ENCODE results near the gene HMGCL. TPM values are rescaled to one million over a fixed set of nuclear protein-coding genes. Genes with fewer than 3 reads are reported as not detected.

The HMGCL gene
- total and polyA plus RNA-seq, 2 of the 13 experiments (the other 11 are each of a cell fraction or from before 2014, with no cell fraction given): 21.3 to 41.4 TPM

- TF ChIP-seq TBX2 (CRISPR knock-in tag; IDR thresholded peaks at IDR 0.05; ENCODE audit: borderline replicate concordance) (no peak), JUND (CRISPR knock-in tag; IDR thresholded peaks at IDR 0.05) (no peak), ZNF3 (CRISPR knock-in tag; IDR thresholded peaks at IDR 0.05) (no peak), ZFP62 (CRISPR knock-in tag; IDR thresholded peaks at IDR 0.05) (no peak), PTBP1 (IDR thresholded peaks at IDR 0.05; ENCODE audit: low read depth, low read length, poor library complexity, severe bottlenecking) (no peak), PRMT3 (CRISPR knock-in tag; IDR thresholded peaks at IDR 0.05; ENCODE audit: borderline replicate concordance, low read depth) (no peak), ASH2L (IDR thresholded peaks at IDR 0.05; ENCODE audit: insufficient read length, low read depth, low read length) (no peak)
- TF ChIP-seq, protein P1, sequence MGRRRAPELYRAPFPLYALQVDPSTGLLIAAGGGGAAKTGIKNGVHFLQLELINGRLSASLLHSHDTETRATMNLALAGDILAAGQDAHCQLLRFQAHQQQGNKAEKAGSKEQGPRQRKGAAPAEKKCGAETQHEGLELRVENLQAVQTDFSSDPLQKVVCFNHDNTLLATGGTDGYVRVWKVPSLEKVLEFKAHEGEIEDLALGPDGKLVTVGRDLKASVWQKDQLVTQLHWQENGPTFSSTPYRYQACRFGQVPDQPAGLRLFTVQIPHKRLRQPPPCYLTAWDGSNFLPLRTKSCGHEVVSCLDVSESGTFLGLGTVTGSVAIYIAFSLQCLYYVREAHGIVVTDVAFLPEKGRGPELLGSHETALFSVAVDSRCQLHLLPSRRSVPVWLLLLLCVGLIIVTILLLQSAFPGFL (CRISPR knock-in tag; IDR thresholded peaks at IDR 0.05): no peak
These were observed 42.3 kb upstream of the HMGCL start (continued) for GRCh38 chr1:23867542-23867894.

DNA sequence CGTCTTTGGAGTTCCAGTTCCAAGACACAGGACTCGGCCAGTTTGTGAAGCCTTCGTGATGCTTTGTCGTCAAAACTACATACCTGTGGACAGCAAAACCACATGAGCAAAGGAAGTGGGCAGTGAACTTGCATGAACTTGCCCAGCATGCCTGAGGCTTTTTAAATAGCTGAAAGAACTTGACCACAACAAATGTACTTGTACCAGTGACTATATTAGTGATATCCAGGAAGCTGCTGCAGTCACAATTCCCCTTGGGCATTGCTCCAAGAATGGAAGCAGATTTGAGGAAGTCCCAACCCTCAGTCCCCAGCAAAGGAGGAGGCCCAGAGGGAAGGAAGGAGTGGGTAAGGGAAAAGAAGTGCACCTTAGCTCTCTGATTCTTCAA is 40.3 kb upstream of the HMGCL start:
- WGBS (ENCODE audit: low lambda C conversion rate): 97% methylated on average over 4 of the region's 4 CpGs
- H3K4me3 ChIP-seq (replicated peaks in 1 of 3; ENCODE audit: insufficient read depth in 1 of 3, low read depth in 2 of 3, low read length in 3 of 3): no peak overlapping the region
- ATAC-seq (no peak), DNase-seq (ENCODE audit: low spot score) (no peak), FAIRE-seq (no peak)
- peaks cover 3 to 11% of the 10 kb centered on the region in 2 experiments; a peak in 2 of 5 replicates for H3K36me3 ChIP-seq (replicated peaks in 1 of 2; ENCODE audit: control insufficient read depth in 1 of 2, insufficient read depth in 2 of 2, low read length in 2 of 2)
- no TSS peak for BruUV-seq (replicated peaks)
- no peak overlapping the region for H2AFZ ChIP-seq (ENCODE audit: low read length)
- no peaks in the 10 kb centered on the region; a peak in 2 of 5 replicates for H3K27me3 ChIP-seq (ENCODE audit: control insufficient read depth in 1 of 2, insufficient read depth in 2 of 2, low read length in 2 of 2)
- intact Hi-C loops (cut with micrococcal nuclease; ENCODE audit: unreplicated experiment) (loop anchor here (5.0 to 10.0 kb wide), 2 partner anchors 63 to 91 kb away; partner anchors contain the start of genes GALE and PITHD1), in situ Hi-C loops (cut with HindIII; ENCODE audit: extremely low pct_ligation_motif_present, low pct_unique_long_range_greater_than_20kb) (loop anchor here (5.0 kb wide), 1 partner anchor 58 kb away; no protein-coding TSS in a partner anchor)
- no peak overlapping the region for H3K9ac ChIP-seq (ENCODE audit: insufficient read depth, low read depth, low read length)
- no peak overlapping the region for H3K4me2 ChIP-seq (ENCODE audit: low read depth, low read length)
- H4K20me1 ChIP-seq (ENCODE audit: insufficient read depth, low read length): no peaks in the 10 kb centered on the region
- no peaks in the 10 kb centered on the region for H3K9me3 ChIP-seq (ENCODE audit: low read length)
- POLR2A ChIA-PET: no interaction called here
- peaks cover 3% of the 10 kb centered on the region for H3K79me2 ChIP-seq (ENCODE audit: insufficient read depth, low read length)
- H3K4me1 ChIP-seq (ENCODE audit: insufficient read depth, low read length): peaks cover 25% of the 10 kb centered on the region
- no peak overlapping the region for H3K27ac ChIP-seq (ENCODE audit: extremely low read length, insufficient read depth, low read length)
- CTCF ChIA-PET (ENCODE audit: low intra/inter-chr PET ratio, low total read pairs): no interaction called here
- TF ChIP-seq, protein P2, sequence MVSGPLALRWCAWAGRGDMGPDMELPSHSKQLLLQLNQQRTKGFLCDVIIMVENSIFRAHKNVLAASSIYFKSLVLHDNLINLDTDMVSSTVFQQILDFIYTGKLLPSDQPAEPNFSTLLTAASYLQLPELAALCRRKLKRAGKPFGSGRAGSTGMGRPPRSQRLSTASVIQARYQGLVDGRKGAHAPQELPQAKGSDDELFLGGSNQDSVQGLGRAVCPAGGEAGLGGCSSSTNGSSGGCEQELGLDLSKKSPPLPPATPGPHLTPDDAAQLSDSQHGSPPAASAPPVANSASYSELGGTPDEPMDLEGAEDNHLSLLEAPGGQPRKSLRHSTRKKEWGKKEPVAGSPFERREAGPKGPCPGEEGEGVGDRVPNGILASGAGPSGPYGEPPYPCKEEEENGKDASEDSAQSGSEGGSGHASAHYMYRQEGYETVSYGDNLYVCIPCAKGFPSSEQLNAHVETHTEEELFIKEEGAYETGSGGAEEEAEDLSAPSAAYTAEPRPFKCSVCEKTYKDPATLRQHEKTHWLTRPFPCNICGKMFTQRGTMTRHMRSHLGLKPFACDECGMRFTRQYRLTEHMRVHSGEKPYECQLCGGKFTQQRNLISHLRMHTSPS (CRISPR knock-in tag; IDR thresholded peaks at IDR 0.05; ENCODE audit: low read depth): no peak
- TF ChIP-seq, protein P3, sequence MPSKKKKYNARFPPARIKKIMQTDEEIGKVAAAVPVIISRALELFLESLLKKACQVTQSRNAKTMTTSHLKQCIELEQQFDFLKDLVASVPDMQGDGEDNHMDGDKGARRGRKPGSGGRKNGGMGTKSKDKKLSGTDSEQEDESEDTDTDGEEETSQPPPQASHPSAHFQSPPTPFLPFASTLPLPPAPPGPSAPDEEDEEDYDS (CRISPR knock-in tag; IDR thresholded peaks at IDR 0.05): no peak
- no peak for TF ChIP-seq PHF21A (CRISPR knock-in tag; IDR thresholded peaks at IDR 0.05)
- no peak for TF ChIP-seq SUZ12 (IDR thresholded peaks at IDR 0.05; ENCODE audit: low read depth, low read length)
- TF ChIP-seq FIP1L1 (IDR thresholded peaks at IDR 0.05; ENCODE audit: borderline replicate concordance, insufficient read depth, low read depth, low read length): no peak
- no peak for TF ChIP-seq DMTF1 (CRISPR knock-in tag; IDR thresholded peaks at IDR 0.05)
- TF ChIP-seq NFRKB (IDR thresholded peaks at IDR 0.05): no peak
